ENCODE results near the gene CGNL1. TPM values are rescaled to one million over a fixed set of nuclear protein-coding genes. Genes with fewer than 3 reads are reported as not detected.

Gene CGNL1
- total RNA-seq, 6 experiments from 2014 or later: 23.6 to 54.5 (median 42.9) TPM

DNA sequence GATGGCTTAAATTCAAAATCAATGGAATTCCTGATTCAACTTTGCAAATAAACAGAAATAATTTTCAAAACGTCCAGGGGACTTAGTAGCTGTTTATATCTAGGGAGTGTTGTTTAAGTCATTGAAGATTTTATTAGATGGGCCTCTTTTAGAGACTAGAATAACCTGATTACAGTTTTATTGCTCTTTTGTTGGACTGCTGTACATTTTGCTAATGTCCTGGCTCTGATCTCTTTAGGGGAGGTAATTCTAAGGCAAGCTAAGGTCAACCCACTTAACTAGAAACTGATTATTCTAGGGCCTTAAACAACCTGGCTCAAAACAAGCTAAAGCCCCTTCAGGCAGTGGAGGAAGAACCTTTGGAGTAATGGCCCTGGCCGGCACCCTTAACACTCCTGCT is 153.4 kb downstream of the CGNL1 start:
- Histone ChIP-seq H3K27me3 (no peaks in the 10 kb centered on the region), H3K9me3 (no peaks in the 10 kb centered on the region), H3K36me3 (peaks cover 0 to 38% (median 6%) of the 10 kb centered on the region in 4 donors), H3K4me1 (peaks cover 0 to 8% (median 0%) of the 10 kb centered on the region in 4 donors), H3K27ac (no peak overlapping the region), H3K4me3 (no peak overlapping the region)
- WGBS (ENCODE audit: insufficient coverage, low coverage, low lambda C conversion rate, missing lambda C conversion rate): 4% methylated on average over 1 of the region's 2 CpGs
- DNase-seq (no peak), ATAC-seq (no peak)
- no peak for TF ChIP-seq POLR2A (IDR thresholded peaks at IDR 0.05)
- intact Hi-C loops (cut with DNase I): loop anchor here (10.0 kb wide), 2 partner anchors 185 to 195 kb away; no protein-coding TSS in a partner anchor

DNA sequence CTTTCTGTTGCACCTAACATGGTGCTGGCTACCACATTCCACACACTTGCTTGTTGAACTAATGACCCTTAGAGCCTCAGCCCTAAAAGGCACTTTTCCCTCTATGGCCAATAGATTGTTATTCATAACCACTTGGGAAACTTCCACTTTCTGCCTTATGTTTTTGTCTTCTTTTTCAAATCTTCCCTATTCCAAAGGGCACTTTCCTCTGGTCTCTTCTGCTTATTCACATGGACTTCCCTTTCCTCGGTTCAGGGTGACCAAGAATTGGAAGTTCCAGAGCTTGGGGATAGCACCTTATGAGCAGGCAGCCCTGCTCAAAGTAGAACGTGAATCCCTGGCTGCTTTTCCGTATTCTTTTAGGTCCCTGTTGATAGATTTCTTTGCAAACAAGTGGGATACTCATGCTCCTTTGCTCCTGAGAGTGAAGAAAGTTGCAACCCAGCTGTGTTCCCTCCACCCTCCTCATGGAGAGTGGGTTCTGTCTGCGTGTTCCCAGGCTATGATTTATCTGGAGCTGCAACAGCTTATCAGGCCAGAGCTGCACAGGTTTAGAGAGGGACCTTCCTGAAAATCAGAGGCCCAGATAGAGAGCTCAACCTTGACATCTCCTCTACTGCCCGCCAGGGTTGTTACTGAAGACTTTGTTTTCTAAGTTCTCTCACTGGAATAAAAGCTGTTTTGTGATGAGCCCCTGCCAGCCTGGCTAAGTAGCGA is 156.6 kb downstream of the CGNL1 start:
- DNase-seq (no peak), ATAC-seq (no peak)
- TF ChIP-seq, protein P1, sequence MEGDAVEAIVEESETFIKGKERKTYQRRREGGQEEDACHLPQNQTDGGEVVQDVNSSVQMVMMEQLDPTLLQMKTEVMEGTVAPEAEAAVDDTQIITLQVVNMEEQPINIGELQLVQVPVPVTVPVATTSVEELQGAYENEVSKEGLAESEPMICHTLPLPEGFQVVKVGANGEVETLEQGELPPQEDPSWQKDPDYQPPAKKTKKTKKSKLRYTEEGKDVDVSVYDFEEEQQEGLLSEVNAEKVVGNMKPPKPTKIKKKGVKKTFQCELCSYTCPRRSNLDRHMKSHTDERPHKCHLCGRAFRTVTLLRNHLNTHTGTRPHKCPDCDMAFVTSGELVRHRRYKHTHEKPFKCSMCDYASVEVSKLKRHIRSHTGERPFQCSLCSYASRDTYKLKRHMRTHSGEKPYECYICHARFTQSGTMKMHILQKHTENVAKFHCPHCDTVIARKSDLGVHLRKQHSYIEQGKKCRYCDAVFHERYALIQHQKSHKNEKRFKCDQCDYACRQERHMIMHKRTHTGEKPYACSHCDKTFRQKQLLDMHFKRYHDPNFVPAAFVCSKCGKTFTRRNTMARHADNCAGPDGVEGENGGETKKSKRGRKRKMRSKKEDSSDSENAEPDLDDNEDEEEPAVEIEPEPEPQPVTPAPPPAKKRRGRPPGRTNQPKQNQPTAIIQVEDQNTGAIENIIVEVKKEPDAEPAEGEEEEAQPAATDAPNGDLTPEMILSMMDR (IDR thresholded peaks at IDR 0.05): no peak
- TF ChIP-seq POLR2A (IDR thresholded peaks at IDR 0.05): no peak
- H3K9me3 ChIP-seq: no peaks in the 10 kb centered on the region
- no peaks in the 10 kb centered on the region for H3K27me3 ChIP-seq
- 74% methylated on average over 6 of the region's 6 CpGs for WGBS (ENCODE audit: insufficient coverage, low coverage, low lambda C conversion rate, missing lambda C conversion rate)
- H3K36me3 ChIP-seq: peaks cover 0 to 41% (median 3%) of the 10 kb centered on the region in 4 donors
- no peak overlapping the region for H3K27ac ChIP-seq
- H3K4me1 ChIP-seq: peaks cover 0 to 8% (median 0%) of the 10 kb centered on the region in 4 donors
- intact Hi-C loops (cut with DNase I): loop anchor here in 1 of 2 donors (10.0 kb wide), 1 partner anchor 198 kb away; no protein-coding TSS in a partner anchor
- no peak overlapping the region for H3K4me3 ChIP-seq

DNA sequence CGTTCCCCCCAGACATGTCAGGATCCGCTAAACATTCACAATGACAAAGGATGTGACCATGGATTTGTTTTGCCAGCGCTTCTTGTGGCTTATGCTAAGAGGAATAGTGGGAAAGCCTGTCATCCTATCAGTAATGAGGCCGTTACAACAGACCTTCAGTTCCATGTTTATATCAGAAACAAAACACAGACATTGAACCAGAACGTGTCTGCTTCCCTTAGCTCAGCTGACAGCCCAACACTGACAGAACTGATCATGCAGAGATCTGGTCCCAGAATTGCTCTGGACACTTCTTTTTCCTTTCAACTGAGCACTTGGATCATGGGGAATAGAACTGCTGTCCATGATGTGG is 157.1 kb downstream of the CGNL1 start:
- TF ChIP-seq POLR2A (IDR thresholded peaks at IDR 0.05): no peak
- TF ChIP-seq, protein P1 (IDR thresholded peaks at IDR 0.05): no peak
- no peak for ATAC-seq
- H3K27ac ChIP-seq: no peak overlapping the region
- no peak overlapping the region for H3K4me3 ChIP-seq
- peaks cover 0 to 46% (median 3%) of the 10 kb centered on the region in 4 donors for H3K36me3 ChIP-seq
- no peaks in the 10 kb centered on the region for H3K9me3 ChIP-seq
- no peak for DNase-seq
- 69% methylated on average over 4 of the region's 5 CpGs for WGBS (ENCODE audit: insufficient coverage, low coverage, low lambda C conversion rate, missing lambda C conversion rate)
- intact Hi-C loops (cut with DNase I): loop anchor here in 1 of 2 donors (10.0 kb wide), 1 partner anchor 199 kb away; no protein-coding TSS in a partner anchor
- H3K27me3 ChIP-seq: no peaks in the 10 kb centered on the region
- peaks cover 0 to 8% (median 0%) of the 10 kb centered on the region in 4 donors for H3K4me1 ChIP-seq

DNA sequence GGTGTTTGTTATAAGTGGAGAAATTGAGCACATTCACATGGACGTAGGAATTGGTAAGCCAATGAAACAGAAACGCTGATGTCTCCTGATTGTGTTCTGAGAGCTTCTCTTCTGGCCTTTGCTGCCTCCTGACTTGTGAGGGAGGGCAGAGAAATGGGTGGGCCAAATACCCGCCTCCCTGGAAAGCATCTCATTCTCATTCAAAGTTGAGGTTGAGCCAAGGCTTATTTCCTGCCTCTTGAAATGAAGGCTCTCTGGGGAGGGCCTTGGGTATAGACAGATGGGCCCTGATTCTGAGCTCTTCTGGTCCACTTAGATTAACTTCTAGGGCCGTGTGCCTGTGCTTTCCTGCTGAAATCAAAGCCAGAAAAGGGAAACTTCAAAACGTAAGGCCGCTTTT is 158.0 kb downstream of the CGNL1 start:
- ATAC-seq (peak in 3 of 4 donors; percentile 13 to 29 (median 20)), DNase-seq (no peak)
- no peak overlapping the region for H3K27ac ChIP-seq
- H3K4me1 ChIP-seq: no peaks in the 10 kb centered on the region
- intact Hi-C loops (cut with DNase I): loop anchor here in 1 of 2 donors (10.0 kb wide), 1 partner anchor 199 kb away; no protein-coding TSS in a partner anchor
- H3K4me3 ChIP-seq: no peak overlapping the region
- WGBS (ENCODE audit: insufficient coverage, low coverage, low lambda C conversion rate, missing lambda C conversion rate): 38% methylated on average over 5 of the region's 6 CpGs
- no peaks in the 10 kb centered on the region for H3K27me3 ChIP-seq
- no peaks in the 10 kb centered on the region for H3K9me3 ChIP-seq
- peaks cover 0 to 46% (median 3%) of the 10 kb centered on the region in 4 donors for H3K36me3 ChIP-seq
- TF ChIP-seq POLR2A (IDR thresholded peaks at IDR 0.05): no peak

DNA sequence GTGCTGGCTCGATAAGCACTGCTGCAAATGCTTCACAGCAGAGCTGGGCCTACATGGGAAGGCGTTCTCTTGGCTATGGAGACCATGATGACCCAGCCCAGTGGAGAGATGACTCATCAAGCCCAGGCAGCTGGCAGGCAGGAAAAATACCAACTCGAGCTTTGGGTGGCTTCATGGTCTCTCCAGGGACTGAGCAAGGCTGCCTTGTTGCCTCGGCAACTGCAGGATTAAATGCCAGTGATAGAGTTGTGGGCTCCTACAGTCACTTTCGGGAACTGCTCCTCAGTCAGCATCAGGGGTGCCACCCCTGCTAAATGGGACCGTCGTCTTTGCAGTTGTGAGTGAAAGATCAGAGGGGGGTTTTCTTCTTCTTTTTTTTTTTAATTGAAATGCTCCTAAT is 160.8 kb downstream of the CGNL1 start:
- no peaks in the 10 kb centered on the region for H3K4me1 ChIP-seq
- H3K27me3 ChIP-seq: no peaks in the 10 kb centered on the region
- 93% methylated on average over 3 of the region's 7 CpGs for WGBS (ENCODE audit: insufficient coverage, low coverage, low lambda C conversion rate, missing lambda C conversion rate)
- ATAC-seq: peak in 1 of 4 donors; percentile 52
- H3K36me3 ChIP-seq: peaks cover 0 to 41% (median 1%) of the 10 kb centered on the region in 4 donors
- H3K27ac ChIP-seq: no peak overlapping the region
- TF ChIP-seq, protein P1 (IDR thresholded peaks at IDR 0.05): no peak
- no peak for TF ChIP-seq POLR2A (IDR thresholded peaks at IDR 0.05)
- no peaks in the 10 kb centered on the region for H3K9me3 ChIP-seq
- DNase-seq: no peak
- H3K4me3 ChIP-seq: no peak overlapping the region
- intact Hi-C loops (cut with DNase I): loop anchor here in 1 of 2 donors (10.0 kb wide), 1 partner anchor 202 kb away; no protein-coding TSS in a partner anchor
